MM.1S (cell line): ENCODE results near the gene BCL2L1.

ENCODE experiments used
- DNase-seq: peaks from one replicate; pipeline ENCODE4 v3.0.0-alpha.2; 2015
- H2AFZ ChIP-seq: fragments of 300-600 bp; sonication (generic); 2 replicates; pipeline ENCODE4 v1.6.0; 2016; ENCODE audit warnings: antibody characterized with exemption, low read length
- H3F3A ChIP-seq: fragments of 300-600 bp; sonication (generic); 2 replicates; pipeline ENCODE4 v1.6.1; 2016; ENCODE audit warnings: mild to moderate bottlenecking, antibody characterized with exemption, low read length, moderate library complexity, mixed read lengths; ENCODE audit not compliant: insufficient read depth
- H3K27ac ChIP-seq: fragments of 300-600 bp; sonication (generic); 2 replicates; pipeline ENCODE4 v1.5.1; 2016; ENCODE audit warnings: mild to moderate bottlenecking, low read length
- H3K27me3 ChIP-seq: fragments of 300-600 bp; sonication (generic); replicated peaks from 2 replicates; pipeline ENCODE4 v1.6.0; 2016; ENCODE audit warnings: low read length; ENCODE audit not compliant: insufficient read depth
- H3K36me3 ChIP-seq: fragments of 300-600 bp; sonication (generic); replicated peaks from 2 replicates; pipeline ENCODE4 v1.6.1; 2016; ENCODE audit warnings: mild to moderate bottlenecking, low read length, mixed read lengths; ENCODE audit not compliant: insufficient read depth
- H3K4me1 ChIP-seq: fragments of 300-600 bp; sonication (generic); 2 replicates; pipeline ENCODE4 v1.6.1; 2016; ENCODE audit warnings: low read length, mixed read lengths
- H3K4me2 ChIP-seq: fragments of 300-600 bp; sonication (generic); 2 replicates; pipeline ENCODE4 v1.6.0; 2016; ENCODE audit warnings: low read depth, low read length
- H3K4me3 ChIP-seq: fragments of 300-600 bp; sonication (generic); 2 replicates; pipeline ENCODE4 v1.5.1; 2016; ENCODE audit warnings: low read length, mixed read lengths
- H3K79me2 ChIP-seq: fragments of 300-600 bp; sonication (generic); 2 replicates; pipeline ENCODE4 v1.6.1; 2016; ENCODE audit warnings: mixed run types, low read length, mixed read lengths
- H3K9ac ChIP-seq: fragments of 300-600 bp; sonication (generic); 2 replicates; pipeline ENCODE4 v1.6.1; 2016; ENCODE audit warnings: low read length, mixed read lengths
- H3K9me2 ChIP-seq: fragments of 300-600 bp; sonication (generic); replicated peaks from 2 replicates; pipeline ENCODE4 v1.6.1; 2016; ENCODE audit warnings: mild to moderate bottlenecking, low read length, mixed read lengths; ENCODE audit not compliant: insufficient read depth
- H3K9me3 ChIP-seq: fragments of 300-600 bp; sonication (generic); replicated peaks from 2 replicates; pipeline ENCODE4 v1.6.1; 2016; ENCODE audit warnings: mild to moderate bottlenecking, low read length, mixed read lengths; ENCODE audit not compliant: insufficient read depth
- H4K20me1 ChIP-seq: fragments of 300-600 bp; sonication (generic); 2 replicates; pipeline ENCODE4 v1.6.1; 2016; ENCODE audit warnings: mild to moderate bottlenecking, low read length, moderate library complexity, mixed read lengths; ENCODE audit not compliant: insufficient read depth
- CTCF ChIP-seq: fragments of 300-600 bp; sonication (generic); IDR thresholded peaks from 2 replicates; pipeline ENCODE4 v1.5.1; 2016; ENCODE audit warnings: antibody characterized with exemption, low read length, mixed read lengths
- EZH2 ChIP-seq: fragments of 300-600 bp; sonication (generic); optimal IDR thresholded peaks from 2 replicates; pipeline ENCODE3; 2017; ENCODE audit warnings: low read depth, mild to moderate bottlenecking, antibody characterized with exemption, low read length, mixed read lengths
- EZH2phosphoT487 ChIP-seq: fragments of 300-600 bp; sonication (generic); IDR thresholded peaks from 2 replicates; pipeline ENCODE4 v1.6.1; 2018; ENCODE audit warnings: antibody characterized with exemption, low read length

Gene BCL2L1

GRCh38 chr20:31693402-31693801 lies 29.3 kb downstream of the BCL2L1 start:
- no peak overlapping the region for H3K4me3 ChIP-seq
- peaks cover 75% of the 10 kb centered on the region for H3F3A ChIP-seq
- no peaks in the 10 kb centered on the region for H3K9me2 ChIP-seq
- H3K27me3 ChIP-seq, result no peaks in the 10 kb centered on the region
- peaks cover 81% of the 10 kb centered on the region for H3K79me2 ChIP-seq
- H3K27ac ChIP-seq, result peak overlapping the region; percentile 84; the same call in 1 of the 2 replicates
- H3K9me3 ChIP-seq, result no peaks in the 10 kb centered on the region
- no peak overlapping the region for H2AFZ ChIP-seq
- H4K20me1 ChIP-seq, result no peaks in the 10 kb centered on the region
- H3K4me2 ChIP-seq, result peak overlapping the region; percentile 52; the same call in 1 of the 2 replicates
- peaks cover 79% of the 10 kb centered on the region for H3K4me1 ChIP-seq
- H3K36me3 ChIP-seq, result peaks cover 10% of the 10 kb centered on the region
- H3K9ac ChIP-seq, result peak overlapping the region; percentile 34; the same call in 1 of the 2 replicates
- DNase-seq, result no peak
- no peak for TF ChIP-seq EZH2
- TF ChIP-seq CTCF, result no peak
- no peak for TF ChIP-seq EZH2phosphoT487

GRCh38 chr20:31691646-31692275 lies 30.9 kb downstream of the BCL2L1 start:
- no peak overlapping the region for H3K4me3 ChIP-seq
- peaks cover 10% of the 10 kb centered on the region for H3K36me3 ChIP-seq
- H3K9me2 ChIP-seq, result no peaks in the 10 kb centered on the region
- DNase-seq, result peak; percentile 78
- H2AFZ ChIP-seq, result no peak overlapping the region
- H3K79me2 ChIP-seq, result peaks cover 81% of the 10 kb centered on the region
- no peaks in the 10 kb centered on the region for H3K27me3 ChIP-seq
- H3K27ac ChIP-seq, result peak overlapping the region; percentile 92
- peaks cover 79% of the 10 kb centered on the region for H3F3A ChIP-seq
- H3K4me1 ChIP-seq, result peaks cover 78% of the 10 kb centered on the region
- TF ChIP-seq EZH2phosphoT487 (no peak), CTCF (no peak), EZH2 (no peak)
- H4K20me1 ChIP-seq, result no peaks in the 10 kb centered on the region
- peak overlapping the region; percentile 44; the same call in 1 of the 2 replicates for H3K9ac ChIP-seq
- H3K9me3 ChIP-seq, result no peaks in the 10 kb centered on the region
- peak overlapping the region; percentile 10; the same call in 1 of the 2 replicates for H3K4me2 ChIP-seq

GRCh38 chr20:31690124-31690666 lies 32.5 kb downstream of the BCL2L1 start:
- Histone ChIP-seq H3K9me3 (no peaks in the 10 kb centered on the region), H2AFZ (no peak overlapping the region), H3K79me2 (peaks cover 81% of the 10 kb centered on the region), H3K27me3 (no peaks in the 10 kb centered on the region), H3K36me3 (peaks cover 6% of the 10 kb centered on the region; the same call in 1 of the 2 replicates), H4K20me1 (no peaks in the 10 kb centered on the region), H3K27ac (peak overlapping the region; percentile 92; the same call in 1 of the 2 replicates), H3K9me2 (no peaks in the 10 kb centered on the region), H3K9ac (peak overlapping the region; percentile 44; the same call in 1 of the 2 replicates), H3K4me3 (no peak overlapping the region), H3F3A (peaks cover 79% of the 10 kb centered on the region), H3K4me1 (peaks cover 78% of the 10 kb centered on the region), H3K4me2 (peak overlapping the region; percentile 42; the same call in 1 of the 2 replicates)
- no peak for TF ChIP-seq EZH2
- TF ChIP-seq EZH2phosphoT487, result no peak
- no peak for DNase-seq
